Spinal cord (tissue), 10 donors: ENCODE data around the gene CDK5. TPM values are rescaled to one million over a fixed set of nuclear protein-coding genes. Genes with fewer than 3 reads are reported as not detected.
"Not testable (repeated sequence)": the region's sequence is repeated elsewhere in the genome, so short reads cannot be mapped to it uniquely, and the experiment has no call there.

Source experiments
- DNase-seq, 6 donors: peaks; one replicate each; pipeline versions ENCODE4 v3.0.0 to v3.0.0-alpha.2; 2013 to 2015; ENCODE audit warnings: low spot score in 6 of 6, low read depth in 4 of 6
- H3K27ac ChIP-seq: one replicate; pipeline ENCODE4 v1.5.1; 2013; ENCODE audit warnings: low read depth, low read length, control low read depth
- H3K27me3 ChIP-seq: one replicate; pipeline ENCODE4 v1.6.1; 2013; ENCODE audit warnings: low read length; ENCODE audit not compliant: control insufficient read depth, insufficient read depth
- H3K36me3 ChIP-seq: one replicate; pipeline ENCODE4 v1.6.1; 2013; ENCODE audit warnings: low read length; ENCODE audit not compliant: control insufficient read depth, insufficient read depth
- H3K4me1 ChIP-seq: one replicate; pipeline ENCODE4 v1.6.1; 2013; ENCODE audit warnings: low read length; ENCODE audit not compliant: control insufficient read depth, insufficient read depth
- H3K4me3 ChIP-seq: one replicate; pipeline ENCODE4 v1.5.1; 2013; ENCODE audit warnings: low read depth, low read length, control low read depth
- H3K9me3 ChIP-seq: one replicate; pipeline ENCODE4 v1.6.1; 2013; ENCODE audit warnings: low read length; ENCODE audit not compliant: control insufficient read depth, insufficient read depth
- WGBS: methylation state at CpG from one replicate; pipeline ENCODE4 v1.1.5; 2013; ENCODE audit warnings: missing lambda C conversion rate; ENCODE audit not compliant: insufficient coverage; 5-methylcytosine and 5-hydroxymethylcytosine counted together
- polyA plus RNA-seq, 2 donors: library from polyadenylated mRNA; unstranded; fragments of 120-200 nt; gene quantifications; one replicate each; pipeline ENCODE4 v1.2.1, GENCODE V29; 2013; ENCODE audit not compliant: insufficient read length in 2 of 2
- total RNA-seq, 2 donors: library from RNA; depleted of rRNA in 1 of 2; stranded (reverse); fragments of 120-200 nt in 1 of 2; fragments of >200 nt in 1 of 2; gene quantifications; one replicate each; pipeline versions ENCODE4 v1.2.3 to v1.2.4, GENCODE V29; 2013 to 2014
- donor health status: healthy.

The CDK5 gene
- total and polyA plus RNA-seq, 4 donors = 33.3 to 94.3 (median 64.8) TPM

DNA sequence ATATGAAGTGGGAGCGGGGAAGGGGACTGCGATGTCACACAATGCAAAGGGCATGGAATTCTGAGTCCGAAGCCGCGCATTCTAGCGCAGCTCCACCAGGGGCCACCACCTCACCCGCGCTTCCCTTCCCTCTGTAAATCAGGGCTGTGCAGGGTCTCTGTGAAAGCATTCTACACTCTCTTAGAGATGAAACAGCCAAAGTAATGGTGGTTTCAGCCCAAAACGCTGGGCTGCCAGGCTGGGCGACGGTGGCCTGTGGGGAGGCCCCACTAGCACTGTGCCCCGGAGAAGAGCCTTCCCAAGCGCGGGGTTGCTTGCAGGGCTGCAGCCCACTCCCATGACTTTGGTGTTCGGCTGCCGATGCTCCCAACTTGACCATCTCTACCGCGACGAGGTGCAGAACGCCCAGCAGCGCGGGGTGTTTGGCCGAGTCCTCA, 44.8 kb downstream of the CDK5 start:
- peaks cover 11% of the 10 kb centered on the region for H3K27me3 ChIP-seq

DNA sequence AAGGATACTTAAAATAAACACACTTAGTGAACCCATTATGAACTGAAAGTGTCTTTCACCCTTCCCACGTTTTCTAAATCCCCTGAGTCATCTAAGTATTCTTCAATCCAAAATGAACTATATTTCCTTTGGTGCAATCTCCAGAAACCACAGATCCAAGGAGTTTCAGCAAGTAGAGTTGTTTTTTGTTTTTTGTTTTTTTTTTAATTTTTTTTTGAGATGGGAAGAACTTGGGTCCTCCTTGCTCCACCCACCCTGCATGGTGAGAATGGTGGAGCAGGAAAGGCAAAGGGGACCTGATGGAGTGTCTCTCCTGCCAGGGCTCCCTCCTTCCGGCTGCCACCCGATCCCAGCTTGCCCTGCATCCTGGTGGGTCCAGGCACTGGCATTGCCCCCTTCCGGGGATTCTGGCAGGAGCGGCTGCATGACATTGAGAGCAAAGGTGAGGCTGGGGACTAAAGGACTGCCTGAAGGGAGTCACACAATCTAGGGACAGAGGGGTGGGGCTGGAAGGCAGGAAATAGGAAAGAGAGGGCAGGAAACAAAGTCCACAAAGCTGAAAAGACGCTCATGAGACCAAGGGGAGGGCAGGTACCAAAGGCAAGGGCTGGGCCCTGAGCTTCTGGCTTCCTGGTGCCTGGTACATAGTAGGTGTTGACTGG, 45.5 kb downstream of the CDK5 start:
- Histone ChIP-seq H3K9me3 (no peaks in the 10 kb centered on the region), H3K4me1 (peaks cover 56% of the 10 kb centered on the region), H3K27ac (no peak overlapping the region), H3K4me3 (no peak overlapping the region), H3K36me3 (peaks cover 12% of the 10 kb centered on the region), H3K27me3 (peaks cover 10% of the 10 kb centered on the region)
- DNase-seq = no peak
- 93% methylated on average over 6 of the region's 6 CpGs for WGBS

More for the DNA sequence above, 44.8 kb downstream of the CDK5 start:
- Histone ChIP-seq H3K9me3 (no peaks in the 10 kb centered on the region), H3K4me3 (peak overlapping the region; percentile 40), H3K27ac (peak overlapping the region; percentile 47), H3K36me3 (peaks cover 9% of the 10 kb centered on the region), H3K4me1 (peaks cover 57% of the 10 kb centered on the region)
- WGBS = 10% methylated on average over 22 of the region's 23 CpGs
- peak in 2 of 6 donors; percentile 69 to 87 for DNase-seq

DNA sequence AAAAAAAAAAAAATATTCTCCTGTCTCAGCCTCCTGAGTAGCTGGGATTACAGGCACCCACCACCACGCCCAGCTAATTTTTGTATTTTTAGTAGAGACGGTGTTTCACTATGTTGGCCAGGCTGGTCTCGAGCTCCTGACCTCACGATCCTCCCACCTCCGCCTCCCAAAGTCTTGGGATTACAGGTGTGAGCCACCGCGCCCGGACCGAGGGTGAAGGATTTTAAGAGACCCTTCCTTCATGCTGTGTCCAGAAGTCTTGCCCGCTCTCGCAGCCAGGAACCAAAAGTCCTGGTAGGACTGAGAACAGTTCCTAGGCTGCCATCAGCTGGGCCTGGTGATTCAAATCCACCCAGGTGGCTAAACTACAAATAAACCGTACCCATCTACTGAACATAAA, 46.1 kb downstream of the CDK5 start:
- not testable (repeated sequence) for H3K9me3 ChIP-seq, DNase-seq, H3K4me3 ChIP-seq, H3K27ac ChIP-seq
- Histone ChIP-seq H3K27me3 (peaks cover 10% of the 10 kb centered on the region), H3K4me1 (peaks cover 56% of the 10 kb centered on the region), H3K36me3 (peaks cover 16% of the 10 kb centered on the region)
- 90% methylated on average over 7 of the region's 12 CpGs for WGBS

DNA sequence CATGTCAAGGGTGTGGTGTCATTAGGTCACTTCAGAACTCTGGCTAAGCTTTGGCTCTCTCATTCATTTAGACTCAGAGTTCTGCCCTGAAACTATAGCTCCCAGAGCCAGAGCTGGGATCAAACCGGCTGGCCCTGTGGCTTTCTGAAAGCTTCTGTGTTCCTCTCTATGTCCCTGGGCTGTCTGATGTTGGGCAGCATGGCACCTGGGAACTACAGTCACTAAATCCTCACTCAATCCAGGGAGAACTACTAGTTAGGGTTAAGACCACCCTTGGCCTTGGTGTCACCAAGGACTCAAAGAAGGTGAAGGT, 46.6 kb downstream of the CDK5 start:
- Histone ChIP-seq H3K4me1 (peaks cover 56% of the 10 kb centered on the region), H3K9me3 (no peaks in the 10 kb centered on the region), H3K27me3 (peaks cover 10% of the 10 kb centered on the region), H3K4me3 (no peak overlapping the region), H3K27ac (no peak overlapping the region), H3K36me3 (peaks cover 13% of the 10 kb centered on the region)
- WGBS = no CpG with 5 or more reads among the region's 1 CpG
- no peak for DNase-seq

GRCh38 chr7:151010307-151011096, 47.2 kb downstream of the CDK5 start:
- Histone ChIP-seq H3K4me1 (peaks cover 56% of the 10 kb centered on the region), H3K9me3 (no peaks in the 10 kb centered on the region), H3K27me3 (peaks cover 10% of the 10 kb centered on the region), H3K36me3 (peaks cover 13% of the 10 kb centered on the region), H3K4me3 (no peak overlapping the region), H3K27ac (no peak overlapping the region)
- WGBS = 33% methylated on average over 17 of the region's 18 CpGs
- peak in 1 of 6 donors; percentile 38 for DNase-seq

DNA sequence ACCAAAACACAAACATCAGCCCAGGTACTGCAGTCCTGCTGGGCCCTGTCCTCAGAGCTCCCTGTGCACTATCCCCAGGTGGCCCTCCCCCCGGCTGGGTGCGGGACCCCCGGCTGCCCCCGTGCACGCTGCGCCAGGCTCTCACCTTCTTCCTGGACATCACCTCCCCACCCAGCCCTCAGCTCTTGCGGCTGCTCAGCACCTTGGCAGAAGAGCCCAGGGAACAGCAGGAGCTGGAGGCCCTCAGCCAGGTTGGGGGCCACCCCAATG, 47.7 kb downstream of the CDK5 start:
- Histone ChIP-seq H3K27ac (no peak overlapping the region), H3K9me3 (no peaks in the 10 kb centered on the region), H3K36me3 (peaks cover 13% of the 10 kb centered on the region), H3K4me3 (no peak overlapping the region), H3K27me3 (peaks cover 10% of the 10 kb centered on the region), H3K4me1 (peaks cover 56% of the 10 kb centered on the region)
- no peak for DNase-seq
- 21% methylated on average over 7 of the region's 7 CpGs for WGBS

GRCh38 chr7:151009327-151010036, 48.2 kb downstream of the CDK5 start:
- 61% methylated on average over 20 of the region's 22 CpGs for WGBS
- Histone ChIP-seq H3K27ac (no peak overlapping the region), H3K4me3 (no peak overlapping the region)

DNA sequence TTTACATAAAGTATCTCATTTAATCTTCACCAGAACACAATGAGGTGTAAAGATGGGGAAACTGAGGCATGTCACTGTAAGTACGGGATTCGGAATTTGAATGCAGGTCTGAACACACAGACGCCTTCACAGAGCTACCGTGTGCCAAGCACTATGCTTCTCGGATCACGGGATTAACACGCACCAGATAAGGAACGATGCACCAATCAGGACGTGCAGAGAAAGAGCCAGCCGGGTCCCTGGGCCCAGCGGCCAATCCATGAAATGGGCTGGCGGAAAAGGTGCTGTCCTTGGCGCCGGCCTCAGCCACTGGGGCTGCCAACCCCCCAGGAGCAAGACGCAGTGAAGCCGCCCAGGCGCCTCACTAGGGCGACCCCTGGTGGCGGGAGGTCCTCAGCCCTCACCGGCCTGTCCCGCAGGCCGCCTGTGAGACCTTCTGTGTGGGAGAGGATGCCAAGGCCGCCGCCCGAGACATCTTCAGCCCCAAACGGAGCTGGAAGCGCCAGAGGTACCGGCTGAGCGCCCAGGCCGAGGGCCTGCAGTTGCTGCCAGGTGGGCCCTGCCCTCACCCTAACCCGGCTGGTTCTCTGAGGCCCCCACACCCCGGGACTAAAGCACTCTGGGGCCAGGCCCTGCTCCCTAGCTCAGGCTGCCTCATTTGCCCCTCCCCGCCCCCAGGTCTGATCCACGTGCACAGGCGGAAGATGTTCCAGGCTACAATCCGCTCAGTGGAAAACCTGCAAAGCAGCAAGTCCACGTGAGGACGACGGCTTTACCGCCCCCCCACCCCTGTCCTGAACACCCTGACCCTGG, 49.0 kb downstream of the CDK5 start:
- H3K4me3 ChIP-seq = peak overlapping the region; percentile 21
- no peaks in the 10 kb centered on the region for H3K9me3 ChIP-seq
- H3K27ac ChIP-seq = no peak overlapping the region
- 36% methylated on average over 39 of the region's 40 CpGs for WGBS
- peaks cover 8% of the 10 kb centered on the region for H3K27me3 ChIP-seq
- H3K4me1 ChIP-seq = peaks cover 49% of the 10 kb centered on the region
- DNase-seq = peak in 2 of 6 donors; percentile 47 to 49
- H3K36me3 ChIP-seq = peaks cover 13% of the 10 kb centered on the region

More at GRCh38 chr7:151009327-151010036, 48.2 kb downstream of the CDK5 start:
- DNase-seq = no peak
- peaks cover 10% of the 10 kb centered on the region for H3K27me3 ChIP-seq
- H3K4me1 ChIP-seq = peaks cover 56% of the 10 kb centered on the region
- no peaks in the 10 kb centered on the region for H3K9me3 ChIP-seq
- H3K36me3 ChIP-seq = peaks cover 13% of the 10 kb centered on the region

DNA sequence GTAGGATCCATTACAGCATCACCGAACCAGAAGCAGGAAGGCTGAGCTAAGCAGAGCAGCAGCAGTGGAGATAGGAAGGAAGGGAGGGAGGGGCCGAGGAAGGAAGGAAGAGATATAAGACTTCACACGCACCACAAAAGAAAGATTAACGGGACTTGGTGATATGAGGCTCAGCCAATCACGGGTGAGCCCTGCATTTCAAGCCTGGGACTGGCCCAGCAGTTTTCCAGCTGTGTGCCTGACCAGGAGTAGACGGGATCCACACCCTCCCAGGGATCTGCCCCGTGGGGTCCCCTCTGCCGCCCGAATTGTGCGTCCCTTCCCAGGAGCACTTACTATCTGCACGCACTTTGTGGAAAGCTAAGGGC, 49.6 kb downstream of the CDK5 start:
- peaks cover 44% of the 10 kb centered on the region for H3K4me1 ChIP-seq
- 53% methylated on average over 7 of the region's 11 CpGs for WGBS
- H3K4me3 ChIP-seq = no peak overlapping the region
- no peak overlapping the region for H3K27ac ChIP-seq
- H3K9me3 ChIP-seq = no peaks in the 10 kb centered on the region
- H3K36me3 ChIP-seq = peaks cover 13% of the 10 kb centered on the region
- peak in 1 of 6 donors; percentile 34 for DNase-seq
- H3K27me3 ChIP-seq = peaks cover 7% of the 10 kb centered on the region
